HUES6 (cell line): Measurements from ENCODE around the gene IRF4.

Experiments used
- H3K27ac ChIP-seq: 2 replicates; pipeline ENCODE4 v1.7.0; 2013; ENCODE audit warnings: low read depth, mild to moderate bottlenecking, low read length, inconsistent platforms
- H3K27me3 ChIP-seq: 2 replicates; pipeline ENCODE4 v1.6.1; 2013; ENCODE audit warnings: low read length; ENCODE audit not compliant: control insufficient read depth, insufficient read depth
- H3K36me3 ChIP-seq: 2 replicates; pipeline ENCODE4 v1.6.1; 2013; ENCODE audit warnings: low read length; ENCODE audit not compliant: control insufficient read depth, insufficient read depth
- H3K4me1 ChIP-seq: 2 replicates; pipeline ENCODE4 v1.6.1; 2013; ENCODE audit warnings: low read length; ENCODE audit not compliant: control insufficient read depth, insufficient read depth
- H3K4me3 ChIP-seq: 2 replicates; pipeline ENCODE4 v1.5.1; 2013; ENCODE audit warnings: low read depth, low read length
- H3K9ac ChIP-seq: one replicate; pipeline ENCODE4 v1.6.1; 2013; ENCODE audit warnings: mild to moderate bottlenecking, low read length
- H3K9me3 ChIP-seq: 2 replicates; pipeline ENCODE4 v1.6.1; 2013; ENCODE audit warnings: low read depth, low read length; ENCODE audit not compliant: control insufficient read depth, insufficient read depth

The IRF4 gene

DNA sequence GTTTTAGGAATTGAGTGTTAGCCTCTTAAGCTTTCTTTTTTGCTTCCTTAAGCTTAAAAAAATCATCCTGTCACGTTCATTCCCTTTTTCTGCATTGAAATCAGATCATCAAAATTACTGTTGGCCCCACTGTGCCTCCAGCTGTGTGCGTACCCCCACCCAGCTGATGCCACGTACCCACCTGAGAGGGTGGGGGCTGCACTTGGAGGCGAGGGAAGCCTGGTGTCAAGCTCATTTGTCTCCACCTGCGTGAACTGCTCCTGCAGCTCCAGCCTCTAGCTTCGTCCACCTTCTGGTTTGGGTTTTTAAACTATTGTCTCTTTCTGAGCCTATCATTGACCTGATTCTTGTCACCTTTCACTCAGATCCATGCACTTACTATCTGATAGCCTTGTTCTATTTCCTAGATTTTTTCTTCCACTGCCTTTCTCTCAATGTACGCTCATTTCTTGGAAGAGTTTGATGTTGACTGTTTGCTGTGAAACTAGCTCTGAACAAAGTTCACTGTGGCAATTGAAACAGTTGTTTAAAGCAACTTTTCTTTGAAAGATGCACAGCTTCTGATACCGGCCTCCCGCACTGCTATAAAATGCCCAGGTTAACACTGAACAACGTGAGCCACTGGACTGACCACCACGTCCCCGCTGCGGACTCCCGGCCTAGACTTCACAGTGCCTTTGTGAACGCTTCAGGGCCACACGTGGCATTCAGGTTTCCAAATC is 30.0 kb upstream of the IRF4 start:
- Histone ChIP-seq H3K9me3 (peaks cover 65% of the 10 kb centered on the region), H3K4me1 (no peaks in the 10 kb centered on the region), H3K9ac (no peak overlapping the region), H3K27me3 (no peaks in the 10 kb centered on the region), H3K36me3 (no peaks in the 10 kb centered on the region), H3K27ac (no peak overlapping the region), H3K4me3 (no peak overlapping the region)

DNA sequence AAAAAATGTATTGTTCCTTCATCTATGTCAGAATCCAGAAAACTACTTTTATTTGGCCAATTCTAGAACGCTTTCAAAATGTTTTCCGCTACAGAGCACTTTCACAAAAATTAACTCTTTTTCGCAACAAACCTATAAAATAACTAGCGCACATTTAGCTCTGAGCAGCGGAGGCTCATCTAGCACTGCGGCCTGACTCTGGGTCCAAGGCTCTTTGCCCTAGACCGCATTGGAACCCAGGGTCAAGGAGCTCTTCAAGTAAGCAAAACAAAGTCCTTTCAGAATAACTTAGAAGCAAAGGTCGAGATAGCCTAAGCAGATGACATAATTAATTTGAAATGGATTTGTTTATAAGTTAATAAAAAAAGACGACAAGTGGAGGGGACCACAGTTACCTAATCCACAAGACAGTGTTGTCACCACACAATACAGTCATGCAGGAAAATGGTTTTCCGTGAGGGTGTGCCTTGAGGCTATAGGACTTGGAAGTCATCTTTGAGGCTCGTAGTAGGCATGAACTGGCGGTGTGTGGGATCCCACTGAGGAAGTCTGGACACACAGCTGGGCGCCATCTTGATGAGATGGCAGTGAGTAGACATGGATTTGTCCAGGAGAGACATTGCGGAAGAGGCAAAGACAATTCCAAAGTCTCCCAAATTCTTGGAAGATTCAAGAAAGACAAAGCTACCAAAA is 29.2 kb upstream of the IRF4 start:
- Histone ChIP-seq H3K4me1 (no peaks in the 10 kb centered on the region), H3K9ac (no peak overlapping the region), H3K27me3 (no peaks in the 10 kb centered on the region), H3K4me3 (no peak overlapping the region), H3K36me3 (no peaks in the 10 kb centered on the region), H3K27ac (no peak overlapping the region), H3K9me3 (peaks cover 65% of the 10 kb centered on the region)

DNA sequence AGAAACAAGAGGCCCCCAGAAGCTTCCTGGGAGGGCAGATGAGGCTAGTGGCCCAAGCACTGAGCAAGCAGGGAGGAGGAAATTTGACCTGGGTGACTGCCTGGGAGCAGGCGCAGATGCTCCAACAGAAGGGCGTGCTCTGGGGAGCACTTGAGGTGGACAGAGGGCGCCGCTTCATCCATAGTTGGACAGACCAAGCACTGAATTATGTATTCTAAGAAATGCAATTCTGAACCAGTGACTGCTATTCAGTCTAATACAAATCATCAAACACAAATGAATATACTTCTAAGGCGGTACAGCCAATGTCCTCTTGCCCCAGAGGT is 28.7 kb upstream of the IRF4 start:
- Histone ChIP-seq H3K9me3 (peaks cover 65% of the 10 kb centered on the region), H3K36me3 (no peaks in the 10 kb centered on the region), H3K4me1 (no peaks in the 10 kb centered on the region), H3K9ac (no peak overlapping the region), H3K27ac (no peak overlapping the region), H3K27me3 (no peaks in the 10 kb centered on the region), H3K4me3 (no peak overlapping the region)

DNA sequence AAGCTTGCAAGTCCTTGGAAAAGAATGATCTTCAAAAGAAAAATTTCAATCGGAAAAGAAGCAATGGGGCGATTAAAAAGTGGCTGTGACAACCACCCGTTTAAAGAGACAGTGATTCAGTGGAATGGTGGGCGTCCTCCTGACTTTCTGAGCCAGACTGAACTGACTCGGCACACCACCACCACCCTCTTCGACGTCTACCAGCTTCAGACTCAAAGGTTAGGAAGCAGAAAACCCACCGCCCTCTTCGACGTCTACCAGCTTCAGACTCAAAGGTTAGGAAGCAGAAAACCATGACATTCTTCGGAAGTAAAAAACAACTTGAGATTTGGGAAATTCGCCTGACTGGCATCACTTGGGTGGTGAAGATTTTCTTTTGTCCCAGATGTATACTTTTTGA is 28.3 kb upstream of the IRF4 start:
- Histone ChIP-seq H3K9ac (no peak overlapping the region), H3K9me3 (peaks cover 63% of the 10 kb centered on the region), H3K27me3 (no peaks in the 10 kb centered on the region), H3K4me1 (no peaks in the 10 kb centered on the region), H3K4me3 (no peak overlapping the region), H3K27ac (no peak overlapping the region), H3K36me3 (no peaks in the 10 kb centered on the region)

DNA sequence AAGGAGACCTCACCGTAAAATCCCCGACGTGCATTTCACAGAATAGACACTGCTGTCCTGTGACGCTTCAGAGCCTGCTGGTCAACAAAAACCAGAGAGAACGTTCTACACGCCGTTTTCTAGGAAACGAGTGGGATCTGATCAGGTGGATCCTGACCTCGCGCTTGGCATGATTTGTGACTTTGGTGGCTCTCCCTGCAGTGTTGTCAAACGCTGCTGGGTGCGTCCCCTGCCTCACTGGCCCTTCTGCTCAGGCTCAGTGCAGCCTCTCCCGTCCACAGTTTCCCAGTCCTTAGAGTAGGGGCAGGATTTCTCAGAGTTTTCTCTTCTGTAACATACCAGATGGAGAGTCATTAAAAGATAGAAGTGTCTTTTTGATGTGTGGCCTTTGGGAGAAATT is 27.6 kb upstream of the IRF4 start:
- Histone ChIP-seq H3K36me3 (no peaks in the 10 kb centered on the region), H3K27me3 (no peaks in the 10 kb centered on the region), H3K27ac (no peak overlapping the region), H3K4me3 (no peak overlapping the region), H3K4me1 (no peaks in the 10 kb centered on the region), H3K9ac (no peak overlapping the region), H3K9me3 (peaks cover 57% of the 10 kb centered on the region)

DNA sequence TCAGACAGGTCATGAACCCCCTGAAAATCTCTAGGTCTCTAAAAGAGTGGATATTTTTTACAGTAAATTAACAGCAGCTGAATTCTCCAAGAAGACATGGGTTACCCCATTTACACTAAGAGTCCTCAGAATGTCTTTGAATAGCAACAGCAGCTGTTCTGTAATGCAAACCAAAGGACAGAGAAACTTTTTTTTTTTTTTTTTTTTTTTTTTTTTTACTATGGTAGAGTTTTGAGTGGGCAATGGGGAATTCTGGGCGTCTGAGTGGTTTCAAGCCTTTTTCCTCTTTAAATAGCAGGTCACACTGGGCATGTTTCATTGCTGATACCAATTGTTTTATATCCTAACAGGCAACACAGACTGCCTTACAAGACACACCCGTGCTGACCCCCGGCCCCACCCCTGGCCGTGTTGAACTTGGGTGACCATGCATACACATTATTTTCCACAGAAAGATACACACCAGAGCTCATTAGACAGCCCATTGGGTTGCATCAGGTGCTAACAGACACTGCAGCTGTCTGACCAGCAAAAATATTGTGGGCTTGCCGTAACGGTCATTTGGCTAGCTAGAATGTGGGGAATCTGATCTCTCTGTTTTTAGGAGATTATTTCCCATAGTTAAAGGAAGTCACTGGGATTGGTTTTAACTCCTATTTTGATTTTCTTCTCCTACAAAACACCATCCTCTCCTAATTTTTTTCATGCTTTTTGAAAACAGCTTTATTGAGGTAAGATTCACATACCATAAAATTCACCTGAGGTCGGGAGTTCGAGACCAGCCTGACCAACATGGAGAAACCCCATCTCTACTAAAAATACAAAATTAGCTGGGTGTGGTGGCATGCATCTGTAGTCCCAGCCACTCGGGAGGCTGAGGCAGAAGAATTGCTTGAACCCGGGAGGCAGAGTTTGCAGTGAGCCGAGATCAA is 26.7 kb upstream of the IRF4 start:
- H3K9me3 ChIP-seq = peaks cover 57% of the 10 kb centered on the region
- H3K9ac ChIP-seq = no peak overlapping the region
- no peaks in the 10 kb centered on the region for H3K4me1 ChIP-seq
- H3K4me3 ChIP-seq = no peak overlapping the region
- no peaks in the 10 kb centered on the region for H3K36me3 ChIP-seq
- no peaks in the 10 kb centered on the region for H3K27me3 ChIP-seq
- no peak overlapping the region for H3K27ac ChIP-seq

DNA sequence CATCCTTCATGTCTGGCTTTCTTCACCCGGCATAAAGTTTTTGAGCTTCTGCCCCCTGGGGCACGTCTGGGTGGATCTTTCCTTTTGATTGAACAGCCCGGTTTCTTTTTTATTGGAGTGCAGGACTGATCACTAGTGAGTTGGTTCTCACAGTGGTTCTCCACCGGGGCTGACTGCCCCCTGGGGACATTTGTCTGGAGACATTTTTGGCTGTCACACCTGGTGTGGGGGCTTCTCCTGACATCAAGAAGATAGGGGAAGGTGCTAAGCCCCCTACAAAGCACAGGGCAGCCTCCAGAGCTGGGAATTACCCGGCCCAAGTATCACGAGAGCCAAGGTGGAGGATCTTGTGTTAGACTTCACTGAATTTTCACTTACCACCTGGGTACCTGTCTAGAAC is 25.7 kb upstream of the IRF4 start:
- H3K4me1 ChIP-seq = no peaks in the 10 kb centered on the region
- H3K9ac ChIP-seq = no peak overlapping the region
- no peak overlapping the region for H3K27ac ChIP-seq
- H3K27me3 ChIP-seq = no peaks in the 10 kb centered on the region
- no peak overlapping the region for H3K4me3 ChIP-seq
- peaks cover 60% of the 10 kb centered on the region for H3K9me3 ChIP-seq
- no peaks in the 10 kb centered on the region for H3K36me3 ChIP-seq

DNA sequence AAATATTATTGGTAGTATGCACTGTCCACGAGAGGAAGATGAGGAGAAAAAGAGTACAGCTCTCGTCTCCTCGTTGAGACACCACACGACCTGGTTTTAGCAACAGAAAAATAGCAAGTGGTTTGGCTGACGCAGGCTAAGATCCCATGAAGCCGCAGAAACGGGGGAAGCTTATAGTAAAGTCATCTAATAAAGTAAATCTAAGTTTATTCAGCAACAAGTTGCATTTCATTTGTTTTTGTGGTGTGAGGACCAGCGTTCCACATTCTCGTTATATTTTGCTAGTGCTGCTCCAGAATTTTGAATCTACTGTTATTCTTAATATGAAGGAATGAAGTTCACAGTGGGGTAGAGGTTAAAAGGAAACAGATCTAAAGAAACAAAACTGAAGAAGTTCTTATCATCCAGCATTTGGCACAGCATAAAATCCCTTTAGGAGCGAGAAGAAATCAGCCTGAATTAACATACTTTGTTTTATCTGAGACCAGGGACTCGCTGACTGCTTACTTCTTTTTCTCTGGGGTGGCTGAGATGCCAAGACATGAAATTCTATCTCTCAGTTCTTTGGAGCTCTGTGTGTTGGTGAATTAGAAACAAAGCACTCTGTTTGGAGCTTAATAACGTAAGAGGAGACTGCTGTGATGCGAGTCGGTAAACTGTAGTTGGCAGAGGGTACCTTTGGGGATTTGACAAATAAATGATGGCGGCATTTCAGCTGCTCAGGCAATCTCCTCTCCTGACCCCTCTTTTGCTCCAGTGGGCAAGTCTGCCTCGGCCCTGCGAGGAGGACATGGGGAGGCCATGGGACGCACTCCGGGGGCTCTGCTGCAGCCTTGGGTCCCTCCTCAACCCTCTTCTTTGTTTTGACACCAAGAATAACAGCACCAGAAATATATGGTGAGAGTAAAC is 24.9 kb upstream of the IRF4 start:
- no peaks in the 10 kb centered on the region for H3K4me1 ChIP-seq
- H3K9me3 ChIP-seq = peaks cover 53% of the 10 kb centered on the region
- no peak overlapping the region for H3K4me3 ChIP-seq
- H3K9ac ChIP-seq = no peak overlapping the region
- no peak overlapping the region for H3K27ac ChIP-seq
- no peaks in the 10 kb centered on the region for H3K36me3 ChIP-seq
- no peaks in the 10 kb centered on the region for H3K27me3 ChIP-seq

DNA sequence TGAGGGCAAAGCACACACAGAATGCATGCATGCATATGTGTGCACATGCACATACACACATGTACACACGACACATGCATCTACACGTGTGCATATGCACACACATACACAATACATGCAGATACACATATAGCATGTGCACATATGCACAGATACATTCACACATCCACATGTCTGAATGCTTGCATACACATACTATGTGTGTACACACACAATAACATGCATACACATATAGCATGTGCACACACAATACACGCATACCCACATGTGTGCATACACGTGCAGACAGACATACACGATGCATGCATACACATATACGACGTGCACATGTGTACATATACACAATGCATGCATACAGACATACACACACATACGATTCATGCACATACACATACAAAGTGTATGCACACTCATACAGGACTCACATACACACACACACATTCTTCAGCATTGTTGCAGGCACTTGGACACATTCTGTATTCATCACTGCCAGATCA is 24.2 kb upstream of the IRF4 start:
- H3K27ac ChIP-seq = no peak overlapping the region
- no peaks in the 10 kb centered on the region for H3K36me3 ChIP-seq
- peaks cover 5% of the 10 kb centered on the region; the same call in 1 of the 2 replicates for H3K27me3 ChIP-seq
- H3K4me3 ChIP-seq = no peak overlapping the region
- no peak overlapping the region for H3K9ac ChIP-seq
- H3K4me1 ChIP-seq = no peaks in the 10 kb centered on the region
- peaks cover 56% of the 10 kb centered on the region for H3K9me3 ChIP-seq

DNA sequence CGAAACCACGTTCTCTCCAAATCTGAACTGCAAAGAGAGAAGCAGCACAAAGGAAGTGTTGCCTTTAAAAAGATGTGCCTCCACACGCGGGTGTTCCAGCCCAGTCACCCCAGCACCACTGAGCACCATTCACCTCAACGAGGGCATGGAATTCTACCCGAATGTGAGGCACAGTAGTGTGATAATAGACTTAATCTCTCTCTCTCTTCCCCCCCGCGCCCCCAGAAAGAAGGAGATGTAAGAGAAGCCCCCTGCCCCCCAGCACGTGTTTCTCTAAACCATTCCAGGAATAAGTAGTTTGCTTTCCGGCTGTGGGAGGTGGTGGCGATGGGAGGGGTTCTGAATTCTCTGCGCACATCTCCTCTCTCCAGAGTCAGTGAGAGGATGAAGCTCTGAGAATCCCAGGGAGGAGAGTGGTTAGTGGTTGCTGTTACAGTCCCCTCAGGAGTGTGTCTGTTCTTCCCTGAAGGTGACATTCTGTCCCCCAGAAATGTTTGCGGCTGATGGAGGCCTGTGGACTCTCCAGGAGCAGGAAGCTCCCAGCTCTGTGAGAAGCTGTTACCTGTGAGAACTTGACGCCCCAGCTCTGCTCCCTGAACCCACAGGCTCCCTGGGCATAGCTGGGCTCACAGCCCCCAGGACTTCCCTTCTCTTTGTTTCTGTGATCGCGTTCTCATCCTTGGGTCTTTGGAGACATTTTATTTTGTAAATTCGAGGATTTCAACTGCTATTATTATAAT is 23.5 kb upstream of the IRF4 start:
- H3K4me3 ChIP-seq = no peak overlapping the region
- H3K27me3 ChIP-seq = peaks cover 12% of the 10 kb centered on the region; the same call in 1 of the 2 replicates
- H3K9ac ChIP-seq = no peak overlapping the region
- H3K36me3 ChIP-seq = no peaks in the 10 kb centered on the region
- H3K4me1 ChIP-seq = no peaks in the 10 kb centered on the region
- H3K9me3 ChIP-seq = peaks cover 56% of the 10 kb centered on the region
- H3K27ac ChIP-seq = no peak overlapping the region
